ENCODE results near the gene TNNI3.

TNNI3 gene

GRCh38 chr19:55146705-55147273 is 10.7 kb downstream of the TNNI3 start:
- H3K4me1 ChIP-seq (ENCODE audit: insufficient read depth, low read length), result no peaks in the 10 kb centered on the region
- H3K9me3 ChIP-seq (ENCODE audit: insufficient read depth, low read length, severe bottlenecking), result no peaks in the 10 kb centered on the region
- H2AFZ ChIP-seq (ENCODE audit: low read depth, low read length), result no peak overlapping the region
- H3K27me3 ChIP-seq (ENCODE audit: insufficient read depth, low read length, poor library complexity), result peaks cover 13% of the 10 kb centered on the region
- H3K36me3 ChIP-seq (ENCODE audit: insufficient read depth, low read length), result no peaks in the 10 kb centered on the region
- TF ChIP-seq CTCF (IDR thresholded peaks at IDR 0.05; ENCODE audit: borderline replicate concordance, extremely low read depth, low read length, poor library complexity, severe bottlenecking) (no peak), EZH2 (IDR thresholded peaks at IDR 0.05; ENCODE audit: borderline replicate concordance, low read depth, low read length, severe bottlenecking) (no peak)
- ATAC-seq (ENCODE audit: insufficient read depth, low read depth), result peak; percentile 52; the same call in 2 of the 3 replicates
- no peaks in the 10 kb centered on the region for H3K79me2 ChIP-seq (ENCODE audit: insufficient read depth, low read length)
- DNase-seq, result no peak
- no peak overlapping the region for H3K27ac ChIP-seq (ENCODE audit: low read length)
- H3K9ac ChIP-seq (ENCODE audit: low read depth, low read length), result no peak overlapping the region
- no peaks in the 10 kb centered on the region for H4K20me1 ChIP-seq (ENCODE audit: insufficient read depth, low read length)
- H3K4me3 ChIP-seq (ENCODE audit: low read depth in 1 of 2, low read length in 2 of 2), result no peak overlapping the region
- no peak overlapping the region for H3K4me2 ChIP-seq (ENCODE audit: insufficient read depth, low read length)

DNA sequence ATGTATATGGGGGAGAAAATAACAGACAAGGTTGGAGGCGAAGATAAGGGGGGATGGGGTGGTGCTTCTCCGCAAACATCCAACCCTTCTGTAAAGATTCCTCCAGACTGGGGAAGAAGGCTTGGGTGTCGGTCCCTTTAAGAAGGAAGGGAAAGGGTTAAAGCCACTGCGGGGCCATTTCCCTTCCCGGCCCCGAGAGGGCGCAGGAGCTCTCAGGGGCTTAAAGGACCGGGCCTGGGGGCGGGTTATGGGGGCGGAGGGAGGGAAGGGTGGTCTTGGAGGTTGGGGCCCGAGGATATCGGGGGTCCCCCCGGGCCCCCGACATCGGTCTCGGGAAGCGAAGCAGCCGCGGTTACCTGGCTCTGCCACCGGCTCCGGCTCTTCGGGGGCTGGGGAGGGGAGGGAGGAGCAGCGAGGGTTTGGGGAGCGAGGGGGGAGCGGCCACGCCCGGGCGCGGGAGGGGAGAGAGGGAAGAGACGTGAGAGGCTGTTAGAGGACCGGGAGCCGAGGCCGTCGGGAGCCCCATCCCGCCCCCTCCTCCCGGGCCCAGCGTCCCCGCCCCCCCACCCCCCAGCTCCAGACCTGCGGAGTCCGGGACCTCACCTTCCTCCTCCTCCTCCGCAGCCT is 11.3 kb downstream of the TNNI3 start:
- Histone ChIP-seq H3K4me1 (ENCODE audit: insufficient read depth, low read length) (no peaks in the 10 kb centered on the region), H3K27me3 (ENCODE audit: insufficient read depth, low read length, poor library complexity) (peaks cover 13% of the 10 kb centered on the region), H3K27ac (ENCODE audit: low read length) (no peak overlapping the region), H3K4me2 (ENCODE audit: insufficient read depth, low read length) (no peak overlapping the region), H3K9me3 (ENCODE audit: insufficient read depth, low read length, severe bottlenecking) (no peaks in the 10 kb centered on the region), H3K9ac (ENCODE audit: low read depth, low read length) (no peak overlapping the region), H3K4me3 (ENCODE audit: low read depth in 1 of 2, low read length in 2 of 2) (no peak overlapping the region), H3K36me3 (ENCODE audit: insufficient read depth, low read length) (no peaks in the 10 kb centered on the region), H4K20me1 (ENCODE audit: insufficient read depth, low read length) (0 out of 2 replicates have a peak, but pooled peaks cover under 1% of the 10 kb centered on the region), H3K79me2 (ENCODE audit: insufficient read depth, low read length) (no peaks in the 10 kb centered on the region), H2AFZ (ENCODE audit: low read depth, low read length) (no peak overlapping the region)
- DNase-seq (peak; percentile 49), ATAC-seq (ENCODE audit: insufficient read depth, low read depth) (peak; percentile 43; the same call in 1 of the 3 replicates)
- TF ChIP-seq EZH2 (IDR thresholded peaks at IDR 0.05; ENCODE audit: borderline replicate concordance, low read depth, low read length, severe bottlenecking) (no peak), CTCF (IDR thresholded peaks at IDR 0.05; ENCODE audit: borderline replicate concordance, extremely low read depth, low read length, poor library complexity, severe bottlenecking) (peak; percentile 65)

- no peak for ATAC-seq (ENCODE audit: insufficient read depth, low read depth)
- DNase-seq, result no peak
- Histone ChIP-seq H3K9me3 (ENCODE audit: insufficient read depth, low read length, severe bottlenecking) (no peaks in the 10 kb centered on the region), H3K36me3 (ENCODE audit: insufficient read depth, low read length) (no peaks in the 10 kb centered on the region), H3K4me3 (ENCODE audit: low read depth in 1 of 2, low read length in 2 of 2) (no peak overlapping the region), H3K4me1 (ENCODE audit: insufficient read depth, low read length) (no peaks in the 10 kb centered on the region), H3K27ac (ENCODE audit: low read length) (no peak overlapping the region), H3K9ac (ENCODE audit: low read depth, low read length) (no peak overlapping the region), H3K4me2 (ENCODE audit: insufficient read depth, low read length) (no peak overlapping the region), H4K20me1 (ENCODE audit: insufficient read depth, low read length) (0 out of 2 replicates have a peak, but pooled peaks cover 3% of the 10 kb centered on the region), H3K27me3 (ENCODE audit: insufficient read depth, low read length, poor library complexity) (peaks cover 13% of the 10 kb centered on the region), H3K79me2 (ENCODE audit: insufficient read depth, low read length) (no peaks in the 10 kb centered on the region), H2AFZ (ENCODE audit: low read depth, low read length) (no peak overlapping the region)
- TF ChIP-seq CTCF (IDR thresholded peaks at IDR 0.05; ENCODE audit: borderline replicate concordance, extremely low read depth, low read length, poor library complexity, severe bottlenecking) (no peak), EZH2 (IDR thresholded peaks at IDR 0.05; ENCODE audit: borderline replicate concordance, low read depth, low read length, severe bottlenecking) (no peak)
These were observed 12.3 kb downstream of the TNNI3 start for GRCh38 chr19:55145232-55145631.

Measured in DND-41 (cell line).